ENCODE results near the gene TSEN15. TPM values are rescaled to one million over a fixed set of nuclear protein-coding genes. Genes with fewer than 3 reads are reported as not detected.

TSEN15 gene
- polyA plus RNA-seq (2013, experiment 1 of 2; ENCODE audit: insufficient read length): 81.7 TPM
- 81.0 TPM for polyA plus RNA-seq (2013, experiment 2 of 2; ENCODE audit: insufficient read length)

- DNase-seq: peak; percentile 92
These were observed at the start of gene TSEN15 for GRCh38 chr1:184051485-184052193. TSS of gene TSEN15 (plus strand) at chr1:184051730. CDS start at chr1:184051756, 26 bp downstream.

GRCh38 chr1:184002071-184002470 is 49.5 kb upstream of the TSEN15 start:
- peak; percentile 88 for DNase-seq

DNA sequence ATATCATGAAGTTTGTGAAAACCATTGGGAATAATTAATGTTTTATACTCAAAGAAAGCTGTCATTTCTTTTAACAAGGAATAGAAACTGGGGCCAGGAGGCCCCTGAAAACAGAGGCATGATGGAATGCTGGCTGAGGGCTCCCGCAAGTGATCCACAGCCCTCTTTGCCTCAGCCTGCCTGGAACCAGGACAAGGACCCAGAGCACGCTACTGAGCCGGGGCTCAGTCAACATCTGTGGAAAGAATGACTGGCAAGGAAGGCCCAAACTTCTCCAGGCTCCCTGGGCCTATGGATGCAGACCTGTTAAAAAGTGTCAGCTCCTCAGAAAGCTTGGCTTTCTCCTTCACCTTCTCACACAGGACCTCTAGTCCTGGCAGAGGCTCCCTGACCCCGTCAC is 46.6 kb upstream of the TSEN15 start:
- DNase-seq: no peak

DNA sequence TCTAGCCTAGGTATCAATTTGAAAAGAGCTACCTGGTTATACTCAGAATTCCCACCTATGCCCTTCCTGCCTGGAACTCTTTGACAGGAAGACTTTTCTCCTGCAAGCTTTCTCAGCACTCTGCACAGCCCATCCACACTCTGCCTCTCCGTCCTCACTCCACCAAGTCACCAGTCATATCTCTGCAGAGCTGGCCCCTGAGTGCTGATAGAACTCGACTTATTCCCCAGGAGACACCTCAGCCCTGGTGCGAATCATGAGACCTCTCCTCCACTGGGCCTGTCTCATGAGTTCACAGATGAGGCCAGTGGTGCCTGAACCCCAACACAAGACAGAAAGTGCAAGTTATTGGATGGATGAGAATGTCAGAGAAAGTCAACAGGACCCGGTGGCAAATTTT is 46.0 kb upstream of the TSEN15 start:
- no peak for DNase-seq

DNA sequence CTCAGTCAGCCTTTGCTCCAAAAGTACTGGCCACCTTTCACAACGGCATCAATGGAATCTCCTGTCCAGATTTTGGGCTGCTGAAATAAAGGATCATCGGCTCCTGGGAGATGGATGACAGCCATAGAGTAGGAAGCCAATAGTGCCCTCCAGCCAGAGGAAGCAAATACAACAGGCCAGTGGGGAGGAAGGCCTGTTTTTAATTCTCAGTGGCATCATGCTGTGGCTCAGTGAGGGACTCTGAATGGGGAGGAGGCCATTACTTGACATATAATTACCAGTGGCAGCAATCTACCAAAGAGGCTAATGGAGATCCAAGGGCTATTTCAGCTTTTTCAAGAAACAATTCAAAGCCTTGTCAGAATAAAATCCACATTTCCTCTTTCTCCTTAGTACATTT is 40.7 kb upstream of the TSEN15 start:
- no peak for DNase-seq

GRCh38 chr1:184012187-184012586 is 39.3 kb upstream of the TSEN15 start:
- DNase-seq: no peak

- DNase-seq: peak; percentile 31
These were observed 37.3 kb upstream of the TSEN15 start for GRCh38 chr1:184014271-184014670.

DNA sequence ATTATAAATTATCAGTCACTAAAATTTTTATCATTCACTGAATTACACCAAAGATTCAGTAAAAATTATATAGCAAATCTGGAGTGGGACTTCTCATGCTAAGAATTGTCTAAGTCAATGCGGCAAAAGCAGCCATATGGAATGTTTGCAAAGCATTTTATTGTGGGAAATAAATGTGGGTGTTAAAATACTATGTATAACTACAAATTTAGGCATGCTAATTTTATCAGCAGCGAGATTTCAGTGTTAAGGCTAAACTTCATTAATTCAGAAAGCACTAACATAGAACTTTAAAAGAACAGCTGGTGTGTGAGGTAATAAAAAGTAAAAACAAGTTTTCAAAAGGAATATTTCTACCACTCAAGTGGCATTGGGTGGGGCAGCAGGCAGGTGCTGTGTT is 35.4 kb upstream of the TSEN15 start:
- no peak for DNase-seq

DNA sequence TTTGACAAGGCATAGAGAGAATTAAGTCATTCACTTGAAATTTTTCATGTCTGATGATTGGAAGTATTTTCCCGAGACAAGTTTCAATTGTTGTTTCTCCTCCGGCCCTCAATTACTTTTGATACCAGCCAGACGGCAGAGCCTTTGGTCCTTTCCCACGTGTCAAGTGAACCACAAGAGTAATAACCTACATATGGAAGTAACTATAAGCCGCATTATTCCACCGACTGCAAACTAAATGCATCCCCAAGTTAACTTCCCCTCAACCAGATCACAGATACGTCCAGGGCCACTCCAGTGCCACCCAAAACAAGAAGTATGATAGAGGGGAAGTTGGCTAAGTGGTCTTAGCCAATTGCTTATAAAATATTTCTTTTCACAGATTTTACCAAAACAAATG is 34.2 kb upstream of the TSEN15 start:
- DNase-seq: no peak

DNA sequence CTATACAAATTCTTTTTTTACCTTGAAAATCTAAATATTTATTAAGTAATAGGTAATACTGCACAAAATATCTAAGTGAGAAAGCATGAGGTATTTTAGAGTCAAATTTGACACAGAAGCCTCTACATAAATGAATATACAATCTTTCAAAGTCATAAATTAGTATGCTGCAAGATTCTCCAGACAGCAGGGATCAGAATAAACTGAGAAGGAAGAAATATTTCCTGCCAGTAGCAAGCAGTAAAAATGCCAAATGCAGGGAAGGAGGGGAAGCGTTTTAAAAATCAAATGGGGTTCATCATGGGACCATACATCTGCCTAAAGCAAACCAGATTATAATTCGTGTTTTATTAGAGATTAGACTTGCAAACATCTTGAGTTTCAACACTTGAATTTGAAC is 32.9 kb upstream of the TSEN15 start:
- DNase-seq: no peak

- no peak for DNase-seq
These were observed 32.5 kb upstream of the TSEN15 start for GRCh38 chr1:184019069-184019468.

DNA sequence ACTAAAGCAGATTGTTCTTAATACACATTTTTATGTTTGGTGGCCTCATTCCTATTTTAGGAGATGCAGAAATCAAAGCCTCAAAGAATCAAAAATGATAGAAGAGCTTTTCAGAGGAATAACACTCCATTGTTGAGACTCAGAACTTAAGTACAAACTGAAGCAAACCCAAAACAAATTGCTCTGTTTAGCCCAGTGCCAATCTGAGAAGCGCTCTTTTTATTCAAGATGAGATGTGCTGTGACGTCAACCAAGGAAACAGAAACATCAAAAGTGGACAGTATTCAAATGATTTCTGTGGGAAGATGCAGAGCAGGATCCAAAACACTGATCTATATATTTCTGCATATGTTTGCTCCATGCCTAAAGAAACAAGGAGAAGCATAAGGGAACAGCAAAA is 32.0 kb upstream of the TSEN15 start:
- DNase-seq: no peak

- DNase-seq: no peak
These were observed 31.2 kb upstream of the TSEN15 start for GRCh38 chr1:184020328-184020727.

- no peak for DNase-seq
These were observed 30.7 kb upstream of the TSEN15 start for GRCh38 chr1:184020855-184021254.

DNA sequence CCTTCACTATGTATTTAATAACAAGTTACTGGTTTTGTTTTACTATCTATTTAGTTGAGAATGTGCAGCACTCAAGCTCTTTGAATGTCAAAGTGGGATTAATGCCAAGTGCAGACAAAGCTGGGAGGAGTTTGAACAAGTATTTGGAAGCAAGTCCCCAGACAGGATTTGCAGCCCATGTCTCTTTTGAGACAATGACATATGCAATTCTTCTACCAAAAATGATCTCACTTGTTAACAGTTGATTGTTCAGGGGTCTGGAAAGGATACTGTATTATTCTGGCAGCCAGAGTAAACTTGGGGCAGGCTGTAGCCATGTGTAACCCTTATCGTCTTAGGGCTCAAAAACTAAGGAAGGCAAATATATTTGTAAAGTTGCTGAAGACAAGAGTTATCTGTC is 29.8 kb upstream of the TSEN15 start:
- DNase-seq: peak; percentile 39

DNA sequence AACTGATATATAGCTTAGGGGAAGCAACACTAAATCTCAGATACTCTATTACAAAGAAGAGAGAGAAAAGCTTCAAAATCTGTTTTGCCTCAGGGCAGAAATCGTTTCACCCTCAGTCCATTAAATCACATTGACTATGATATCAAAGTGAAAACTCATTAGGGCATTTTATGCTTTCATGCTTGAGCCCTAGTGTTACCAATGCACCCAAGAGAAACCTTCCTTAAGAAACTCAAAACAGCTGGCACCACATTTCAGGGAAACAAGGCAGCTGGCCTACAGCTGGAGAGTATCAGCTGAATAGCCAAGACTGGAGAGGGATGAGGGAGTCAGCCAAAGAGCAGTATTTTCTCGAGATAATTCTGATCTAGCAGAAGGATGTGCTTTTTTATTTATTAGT is 28.9 kb upstream of the TSEN15 start:
- DNase-seq: peak; percentile 23

DNA sequence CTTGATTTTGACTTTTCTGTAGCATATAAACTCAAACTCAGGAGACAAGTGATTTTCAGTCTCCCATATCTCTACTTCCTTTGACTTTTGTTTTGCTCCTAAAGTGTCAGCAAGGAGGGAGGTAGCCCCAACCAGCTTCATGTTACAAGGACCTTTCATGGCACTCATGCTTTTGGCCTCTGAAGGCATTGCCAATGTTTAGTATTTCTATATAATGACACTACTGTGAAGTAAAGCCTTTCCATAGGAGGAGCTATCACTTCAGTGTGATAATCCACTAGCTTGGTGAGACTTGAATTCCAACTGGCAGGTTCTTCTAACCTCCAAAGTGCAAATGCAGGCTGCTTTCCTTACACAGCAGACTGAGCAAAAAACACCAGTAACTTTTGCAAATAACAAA is 28.4 kb upstream of the TSEN15 start:
- no peak for DNase-seq

- DNase-seq: peak; percentile 92
These were observed 26.3 kb upstream of the TSEN15 start for GRCh38 chr1:184025242-184025675.

DNA sequence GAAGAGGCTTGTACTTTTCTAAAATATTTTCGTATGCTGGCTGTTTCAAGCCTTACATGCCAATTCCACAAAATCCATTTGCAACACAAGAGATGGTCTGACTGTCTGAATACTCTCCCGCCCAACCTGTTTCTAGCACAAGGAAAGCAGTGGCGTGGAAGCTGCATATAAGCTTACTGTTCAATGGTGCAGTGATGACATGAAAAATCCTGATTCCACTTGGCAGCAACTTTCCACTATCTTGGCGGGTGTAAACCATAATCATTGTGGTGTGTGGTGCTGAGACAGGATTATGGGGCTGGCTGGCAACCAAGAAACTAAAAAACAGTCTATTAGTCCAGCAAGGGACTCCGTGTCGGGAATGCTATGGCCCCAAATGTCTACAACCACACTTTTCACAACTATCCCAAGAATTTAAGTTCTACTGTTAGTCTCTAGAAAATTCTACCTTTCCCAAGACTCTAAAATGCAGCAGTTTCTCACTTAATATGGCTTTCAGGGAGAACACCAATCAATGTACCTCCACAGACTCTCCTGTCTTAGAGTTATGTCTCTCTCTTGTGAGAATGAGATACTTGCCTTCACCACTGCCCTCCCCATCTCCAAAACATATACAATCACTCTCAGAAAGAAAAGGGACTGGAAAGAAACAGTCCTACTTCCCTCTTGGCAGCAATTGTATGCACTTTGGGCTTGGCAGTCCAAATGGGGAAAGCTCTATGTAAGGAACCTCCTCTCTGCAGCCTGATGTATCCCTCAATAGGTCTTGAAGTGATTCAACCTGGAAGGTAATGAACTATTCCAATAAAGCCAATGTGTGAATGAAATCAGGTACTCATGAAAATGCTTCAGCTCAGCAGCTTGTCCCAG is 23.5 kb upstream of the TSEN15 start:
- DNase-seq: peak; percentile 68

DNA sequence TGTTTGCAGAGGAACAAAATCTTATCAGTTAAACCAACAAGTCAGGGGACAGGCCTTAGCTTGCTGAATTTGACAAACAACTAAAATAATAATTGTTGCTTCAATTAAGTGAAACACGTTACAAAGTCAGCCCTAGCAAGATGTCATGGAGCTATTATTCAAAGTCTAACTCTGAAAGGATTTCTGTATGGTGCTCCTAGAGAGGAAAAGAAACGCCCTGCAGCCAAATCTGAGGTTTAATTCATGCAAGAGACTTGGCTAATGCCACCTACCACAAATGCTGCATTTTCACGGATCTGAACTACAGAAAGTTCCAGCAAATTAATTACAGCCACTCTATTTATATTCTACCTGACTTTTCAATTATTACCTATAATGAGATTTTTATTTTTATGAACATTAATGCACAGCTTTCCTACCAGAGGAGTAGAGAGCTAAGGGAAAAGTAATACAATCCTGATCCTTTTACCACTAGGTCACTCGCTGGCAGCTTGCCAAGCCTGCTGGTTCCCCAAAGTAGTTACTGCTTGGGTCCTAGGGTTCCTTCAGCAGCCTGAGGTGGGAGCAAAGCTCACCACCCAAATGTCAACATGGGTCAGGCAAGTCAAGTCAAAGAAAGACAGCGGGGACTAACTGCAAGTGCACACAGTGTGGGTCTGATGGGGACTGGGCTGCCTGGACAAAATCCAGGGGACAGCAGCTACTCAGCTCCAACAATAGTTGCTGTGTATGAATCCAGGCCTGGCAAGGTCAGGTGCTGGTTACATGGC is 22.5 kb upstream of the TSEN15 start:
- no peak for DNase-seq

GRCh38 chr1:184030433-184031091 is 21.0 kb upstream of the TSEN15 start:
- DNase-seq: no peak

DNA sequence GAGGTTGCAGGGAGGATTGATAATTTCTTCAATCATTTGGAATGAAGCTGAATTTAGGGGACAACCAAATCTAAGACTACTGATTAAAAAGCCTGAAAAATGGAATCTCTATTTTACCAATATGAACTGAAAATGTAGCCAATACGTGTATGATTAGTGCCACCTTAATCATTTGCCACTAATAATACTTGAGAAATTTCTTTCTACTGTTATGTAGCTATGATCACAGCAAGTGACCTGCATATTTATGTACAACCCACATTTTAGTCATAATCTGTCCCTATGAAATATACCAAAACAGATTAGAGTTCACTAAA is 20.5 kb upstream of the TSEN15 start:
- no peak for DNase-seq

Data from fibroblast of skin of abdomen (primary cell).